HG02870 (cell line): ENCODE results near the gene NTN1.

ENCODE experiments used
- ATAC-seq: cut with Tn5 transposase; IDR thresholded peaks from one replicate; pipeline ENCODE4 v1.9.1; 2021; ENCODE audit warnings: mild to moderate bottlenecking, moderate library complexity; ENCODE audit not compliant: unreplicated experiment

NTN1 gene

DNA sequence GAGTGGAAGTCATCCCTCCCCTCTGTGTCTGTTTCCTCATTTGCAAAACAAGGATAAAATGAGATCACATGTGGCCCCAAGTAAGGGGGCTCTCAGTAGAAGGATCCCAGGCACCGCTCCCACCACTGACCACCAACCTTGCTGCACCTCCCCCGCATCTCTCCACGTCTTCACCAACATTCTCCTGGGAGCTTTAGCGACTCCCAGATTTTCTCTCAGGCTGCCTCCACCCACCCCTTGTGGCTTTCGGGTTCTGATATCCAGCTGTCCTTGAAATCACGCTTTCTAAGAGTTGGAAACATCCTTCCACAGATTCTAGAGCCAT, 16.4 kb upstream of the NTN1 start:
- ATAC-seq: no peak

DNA sequence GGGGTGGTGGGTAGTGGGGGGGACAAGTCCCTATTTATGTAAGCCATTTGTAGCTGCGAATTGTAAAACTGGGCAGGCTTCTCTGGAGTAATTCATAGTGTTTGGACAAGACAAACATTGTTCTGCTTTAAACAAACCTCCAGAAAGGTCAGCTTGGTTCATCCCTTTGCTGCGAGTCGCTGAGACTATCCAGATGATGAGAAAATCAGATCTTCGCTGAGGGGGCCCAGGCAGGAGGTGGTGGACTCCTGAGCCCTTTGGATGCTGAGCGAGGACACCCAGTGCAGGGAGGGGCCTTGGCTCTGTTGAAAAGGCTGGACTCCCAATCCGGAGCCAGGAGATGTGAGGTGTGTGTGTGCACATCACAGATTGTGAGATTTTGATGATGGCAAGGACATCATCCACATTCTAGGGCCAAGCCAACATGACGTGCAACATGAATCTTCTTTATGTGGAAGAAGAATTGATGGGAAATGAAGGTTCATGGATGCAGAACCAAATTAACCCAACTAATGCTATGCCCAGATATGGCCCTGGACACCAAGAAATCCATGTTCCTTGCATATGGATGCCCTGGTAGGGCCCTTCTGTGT, 15.0 kb upstream of the NTN1 start:
- ATAC-seq: no peak

DNA sequence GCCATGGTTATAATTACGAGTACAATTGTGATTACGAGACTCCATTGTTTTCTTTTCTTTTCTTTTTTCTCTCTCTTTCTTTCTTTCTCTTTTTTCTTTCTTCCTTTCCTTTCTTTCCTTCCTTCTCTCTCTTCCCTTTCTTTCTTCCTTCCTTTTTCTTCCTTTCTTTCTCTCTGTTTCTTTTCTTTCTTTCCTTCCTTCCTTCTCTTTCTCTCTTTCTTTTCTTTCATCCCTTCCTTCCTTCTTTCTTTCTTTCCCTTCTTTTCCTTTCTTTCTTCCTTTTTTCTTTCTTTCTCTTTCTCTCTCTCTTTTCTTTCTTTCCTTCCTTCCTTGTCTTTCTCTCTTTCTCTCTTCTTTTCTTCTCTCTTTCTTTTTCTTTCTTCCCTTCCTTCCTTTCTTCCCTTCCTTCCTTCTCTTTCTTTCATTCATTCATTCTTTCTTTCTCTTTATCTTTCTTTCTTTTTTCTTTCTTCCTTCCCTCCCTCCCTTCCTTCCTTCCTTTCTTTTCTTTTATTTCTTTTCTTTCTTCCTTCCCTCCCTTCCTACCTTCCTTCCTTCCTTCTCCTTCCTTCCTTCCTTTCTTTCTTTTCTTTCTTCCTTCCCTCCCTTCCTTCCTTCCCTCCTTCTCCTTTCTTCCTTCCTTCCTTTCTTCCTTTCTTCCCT, 14.1 kb upstream of the NTN1 start:
- no peak for ATAC-seq

DNA sequence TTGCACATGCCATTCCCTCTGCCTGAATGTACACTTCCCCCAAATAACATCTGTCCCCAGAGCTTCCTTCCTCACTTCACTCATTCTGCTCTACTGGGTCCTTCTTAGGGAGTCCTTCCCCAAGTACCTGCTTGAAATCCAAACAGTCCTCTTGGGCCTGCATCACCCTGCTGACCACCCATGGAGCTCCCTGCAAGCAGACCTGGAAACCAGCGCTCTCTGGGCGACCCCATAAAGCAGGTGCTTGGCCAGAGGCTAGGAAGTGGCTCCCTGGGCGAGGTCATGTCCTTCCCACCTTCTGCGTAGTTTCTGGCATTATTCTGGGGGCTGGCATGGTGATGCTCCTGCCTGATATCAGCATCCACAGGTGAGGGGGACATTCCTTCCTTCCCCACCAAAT, 12.2 kb upstream of the NTN1 start:
- no peak for ATAC-seq

DNA sequence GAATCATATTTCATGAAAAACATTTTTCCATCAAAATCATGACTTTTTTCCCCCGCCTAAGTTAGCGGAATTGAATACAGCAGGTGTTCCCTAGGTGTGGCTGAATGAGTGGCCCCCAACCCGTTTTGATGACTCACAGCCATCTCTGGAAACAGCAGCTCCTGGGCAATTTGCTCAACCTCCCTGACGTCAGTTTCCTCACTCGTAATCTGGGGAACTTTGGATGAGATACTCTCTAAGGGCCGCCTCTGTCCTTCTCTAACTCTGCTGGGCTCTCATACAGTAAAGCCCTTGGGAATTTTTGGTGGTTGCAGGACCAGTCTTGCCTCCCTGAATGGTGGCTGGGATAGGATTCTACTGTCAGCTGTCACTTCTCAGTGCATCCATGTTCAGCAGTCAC, 11.6 kb upstream of the NTN1 start:
- ATAC-seq: no peak

DNA sequence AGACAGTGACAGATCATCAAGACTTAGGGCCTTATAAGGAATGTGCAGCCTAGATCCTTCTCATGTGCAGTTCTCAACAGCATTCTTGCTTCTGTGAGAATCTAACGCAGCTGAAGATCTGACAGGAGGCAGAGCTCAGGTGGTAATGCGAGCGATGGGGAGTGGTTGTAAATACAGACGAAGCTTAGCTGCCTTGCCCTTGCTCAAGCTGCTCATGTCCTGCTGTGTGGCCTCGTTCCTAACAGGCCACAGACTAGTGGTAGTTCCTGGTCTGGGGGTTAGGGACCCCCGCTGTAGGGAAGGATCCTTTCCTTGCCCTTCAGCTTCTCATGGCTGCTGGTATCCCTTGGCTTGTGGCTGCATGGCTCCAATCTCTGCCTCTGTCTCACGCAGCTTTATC, 10.3 kb upstream of the NTN1 start:
- ATAC-seq: no peak

DNA sequence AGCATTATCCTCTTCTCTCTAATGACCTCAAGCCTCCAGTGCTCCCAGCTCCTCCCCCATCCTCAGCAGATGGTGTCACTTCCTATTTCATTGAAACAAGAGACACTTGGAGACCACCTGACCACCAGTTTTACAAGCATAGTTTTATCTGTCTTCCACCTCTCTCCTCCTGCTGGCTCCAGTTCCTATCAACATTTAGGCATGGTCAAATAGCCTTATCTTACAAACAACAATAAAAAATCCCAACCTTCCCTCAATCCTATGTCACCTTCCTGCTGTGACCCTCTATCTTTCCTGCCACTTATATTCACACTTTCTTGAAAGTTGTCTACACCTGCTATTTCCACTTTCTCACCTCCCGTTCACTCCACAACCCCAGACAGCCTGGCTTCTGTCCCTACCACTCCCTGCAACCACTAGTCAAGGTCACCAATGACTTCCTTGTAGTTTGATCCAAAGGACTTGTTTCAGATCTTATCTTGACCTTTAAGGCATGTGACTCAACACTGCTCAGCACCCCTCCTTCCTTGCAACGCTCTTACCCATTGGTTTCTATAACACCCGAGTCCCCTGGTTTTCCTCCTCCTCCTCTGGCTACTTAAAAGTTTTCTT, 4.3 kb upstream of the NTN1 start:
- no peak for ATAC-seq

DNA sequence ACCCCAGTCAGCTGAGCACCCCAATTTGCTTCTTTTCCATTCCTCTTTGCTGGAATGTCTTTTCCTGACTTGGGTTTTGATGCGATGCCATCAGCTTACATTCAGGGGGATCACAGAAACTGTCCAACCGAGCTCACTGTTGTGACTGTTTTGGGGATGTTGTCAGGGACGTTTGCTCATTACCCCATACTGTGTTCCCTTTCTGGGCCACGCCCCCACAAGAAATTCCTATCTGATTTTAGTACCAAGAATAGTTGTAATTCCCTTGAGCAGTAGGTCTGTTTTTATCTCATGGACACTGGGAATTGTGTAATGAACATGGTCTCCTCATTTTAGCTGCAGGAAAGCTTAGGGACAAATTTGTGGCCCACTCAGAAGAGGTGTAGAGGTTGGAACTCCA, 2.6 kb upstream of the NTN1 start:
- ATAC-seq: no peak

DNA sequence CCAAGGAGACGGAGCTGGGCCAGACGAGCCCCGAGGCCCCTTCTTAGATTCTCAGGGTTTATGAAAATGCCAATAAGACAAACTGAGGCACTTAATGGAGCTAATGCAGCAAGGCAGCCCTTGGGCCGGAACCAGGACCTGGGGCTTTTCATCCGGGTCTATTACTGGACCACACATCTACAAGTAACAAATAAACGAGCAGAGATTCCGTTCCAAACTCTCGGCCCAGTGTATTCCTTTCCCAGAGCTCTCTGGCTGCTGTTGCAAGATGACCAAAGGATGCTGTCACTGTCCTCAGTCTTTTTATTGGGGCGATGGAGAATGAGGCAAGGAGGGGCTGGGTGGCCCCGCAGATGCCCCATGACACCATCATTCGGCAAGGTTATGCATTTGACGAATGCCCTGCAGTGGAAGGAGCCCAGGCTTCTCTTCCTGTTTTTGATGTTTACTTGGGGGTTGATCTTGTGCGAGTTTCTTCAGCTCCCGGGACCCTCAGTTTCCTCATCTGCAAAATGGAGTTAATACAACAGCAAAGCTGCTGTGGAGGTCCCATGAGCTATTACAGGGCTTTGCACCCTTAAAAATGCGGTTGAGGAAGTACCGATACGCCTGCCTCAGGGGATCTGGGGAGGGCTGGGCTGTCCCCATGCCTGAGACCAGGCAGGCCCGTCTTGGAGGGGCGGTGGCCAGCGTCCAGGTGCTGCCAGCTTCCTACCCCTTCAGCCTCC, 1.1 kb upstream of the NTN1 start:
- no peak for ATAC-seq

DNA sequence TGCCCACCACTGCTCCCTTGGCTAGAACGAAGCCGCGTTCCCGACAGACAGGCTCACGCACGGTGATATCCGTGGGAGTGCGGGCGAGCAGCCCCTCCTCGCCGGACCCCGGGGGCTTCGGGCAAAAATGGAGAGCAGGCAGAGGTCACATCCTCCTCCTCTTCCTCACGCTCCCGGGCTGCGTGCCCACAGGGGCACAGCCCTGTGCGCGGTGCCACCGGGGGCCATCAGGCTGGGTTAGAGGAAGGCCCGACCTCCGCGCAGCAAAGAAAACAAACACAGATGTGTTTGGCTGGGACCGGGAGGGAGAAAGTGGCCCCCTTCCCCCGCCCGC, 519 bp upstream of the NTN1 start:
- ATAC-seq: no peak

DNA sequence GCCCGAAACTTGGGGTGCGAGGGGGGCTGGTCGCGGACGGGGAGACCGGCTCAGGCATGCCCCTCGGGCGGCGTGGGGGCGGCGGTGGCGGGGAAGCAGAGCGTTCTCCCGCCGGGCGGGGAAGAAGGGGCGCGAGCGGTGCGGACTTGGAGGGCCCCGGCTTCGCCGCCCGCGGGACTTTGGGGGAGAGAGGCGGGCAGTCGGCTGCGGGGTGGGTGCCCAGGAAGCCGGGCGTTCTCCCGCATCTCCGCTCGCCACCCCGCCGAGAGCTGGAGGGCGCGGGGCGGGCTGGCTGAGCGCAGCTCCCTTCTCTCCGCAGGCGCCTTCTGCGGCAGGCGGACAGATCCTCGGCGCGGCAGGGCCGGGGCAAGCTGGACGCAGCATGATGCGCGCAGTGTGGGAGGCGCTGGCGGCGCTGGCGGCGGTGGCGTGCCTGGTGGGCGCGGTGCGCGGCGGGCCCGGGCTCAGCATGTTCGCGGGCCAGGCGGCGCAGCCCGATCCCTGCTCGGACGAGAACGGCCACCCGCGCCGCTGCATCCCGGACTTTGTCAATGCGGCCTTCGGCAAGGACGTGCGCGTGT, 772 bp downstream of the NTN1 start:
- no peak for ATAC-seq

DNA sequence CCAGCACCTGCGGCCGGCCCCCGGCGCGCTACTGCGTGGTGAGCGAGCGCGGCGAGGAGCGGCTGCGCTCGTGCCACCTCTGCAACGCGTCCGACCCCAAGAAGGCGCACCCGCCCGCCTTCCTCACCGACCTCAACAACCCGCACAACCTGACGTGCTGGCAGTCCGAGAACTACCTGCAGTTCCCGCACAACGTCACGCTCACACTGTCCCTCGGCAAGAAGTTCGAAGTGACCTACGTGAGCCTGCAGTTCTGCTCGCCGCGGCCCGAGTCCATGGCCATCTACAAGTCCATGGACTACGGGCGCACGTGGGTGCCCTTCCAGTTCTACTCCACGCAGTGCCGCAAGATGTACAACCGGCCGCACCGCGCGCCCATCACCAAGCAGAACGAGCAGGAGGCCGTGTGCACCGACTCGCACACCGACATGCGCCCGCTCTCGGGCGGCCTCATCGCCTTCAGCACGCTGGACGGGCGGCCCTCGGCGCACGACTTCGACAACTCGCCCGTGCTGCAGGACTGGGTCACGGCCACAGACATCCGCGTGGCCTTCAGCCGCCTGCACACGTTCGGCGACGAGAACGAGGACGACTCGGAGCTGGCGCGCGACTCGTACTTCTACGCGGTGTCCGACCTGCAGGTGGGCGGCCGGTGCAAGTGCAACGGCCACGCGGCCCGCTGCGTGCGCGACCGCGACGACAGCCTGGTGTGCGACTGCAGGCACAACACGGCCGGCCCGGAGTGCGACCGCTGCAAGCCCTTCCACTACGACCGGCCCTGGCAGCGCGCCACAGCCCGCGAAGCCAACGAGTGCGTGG, 1.5 kb downstream of the NTN1 start:
- no peak for ATAC-seq

DNA sequence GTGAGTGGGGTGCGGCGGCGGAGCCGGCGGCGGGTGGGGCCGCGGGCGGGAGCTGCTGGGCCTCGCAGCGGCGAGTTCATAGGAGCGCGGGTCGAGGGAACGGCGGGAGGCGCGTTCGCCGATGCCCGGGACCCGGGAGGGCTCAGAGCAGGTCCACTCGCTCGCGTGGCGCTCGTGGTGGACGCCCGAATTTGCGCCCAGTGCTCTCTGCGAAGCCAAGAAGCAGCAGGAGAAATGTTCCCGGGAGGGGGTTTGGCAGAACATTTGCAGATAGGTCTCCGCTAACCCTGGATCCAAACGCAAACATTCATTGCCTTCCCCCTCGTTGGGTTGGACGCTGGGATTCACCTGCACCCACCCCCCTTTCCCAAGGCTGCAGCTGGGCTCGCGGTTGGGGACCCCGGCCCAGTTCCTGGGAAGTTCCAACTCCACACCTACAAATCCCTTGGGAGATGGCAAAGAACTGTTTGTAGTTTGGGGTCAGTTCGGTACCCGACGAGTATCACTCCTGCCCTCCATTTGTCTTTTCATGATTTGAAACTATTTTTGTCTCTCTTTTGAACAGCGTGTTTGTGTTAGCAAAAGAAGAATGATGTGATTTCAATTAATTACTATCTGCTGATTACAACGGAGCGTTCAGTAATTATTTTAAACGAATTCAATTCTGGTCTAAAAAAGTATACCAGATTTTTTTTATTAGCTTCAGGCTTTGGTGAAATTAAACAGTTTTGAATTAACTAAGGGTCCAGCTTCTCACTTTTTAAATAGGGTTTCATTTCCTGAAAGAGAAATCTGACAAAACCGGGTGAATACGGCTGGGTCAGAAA, 2.3 kb downstream of the NTN1 start:
- no peak for ATAC-seq

DNA sequence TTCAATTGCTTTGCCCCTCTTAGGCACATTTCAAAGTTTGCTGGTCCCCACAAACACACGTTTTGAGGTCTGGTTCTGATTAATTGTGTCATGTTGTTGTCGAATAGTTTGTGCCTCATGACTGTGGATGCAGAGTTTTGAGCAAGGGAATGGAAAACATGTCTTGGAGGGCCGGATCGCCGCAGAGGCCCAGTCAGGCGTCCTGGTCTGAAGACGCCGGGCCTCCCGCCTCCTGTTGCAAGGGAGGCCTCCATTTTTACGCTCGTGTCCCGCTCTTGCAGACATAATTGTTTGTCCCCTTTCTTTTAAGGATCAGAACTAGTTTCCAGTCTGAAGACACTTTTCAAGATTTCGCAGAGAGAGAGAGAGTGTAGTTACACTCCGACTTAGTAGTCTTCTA, 3.2 kb downstream of the NTN1 start:
- ATAC-seq: no peak

DNA sequence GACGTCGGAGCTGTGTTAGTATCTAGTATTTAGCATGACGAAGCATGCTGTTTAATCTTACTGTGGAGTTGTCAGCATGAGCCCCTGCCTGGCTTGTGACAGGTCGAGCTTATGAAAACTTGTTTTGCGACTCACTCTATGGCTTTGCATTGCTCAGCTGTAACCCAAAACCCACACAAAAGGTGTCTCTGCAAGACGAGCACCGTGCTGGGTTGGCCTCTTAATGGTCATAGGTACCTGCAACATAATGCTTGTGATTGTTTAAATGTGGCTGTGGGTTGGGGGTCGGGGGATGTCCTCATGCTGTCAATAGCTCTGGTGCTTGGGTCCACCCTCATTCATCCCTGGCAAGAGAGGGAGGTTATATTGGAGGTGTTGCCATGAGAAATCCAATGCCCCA, 5.4 kb downstream of the NTN1 start:
- ATAC-seq: no peak

DNA sequence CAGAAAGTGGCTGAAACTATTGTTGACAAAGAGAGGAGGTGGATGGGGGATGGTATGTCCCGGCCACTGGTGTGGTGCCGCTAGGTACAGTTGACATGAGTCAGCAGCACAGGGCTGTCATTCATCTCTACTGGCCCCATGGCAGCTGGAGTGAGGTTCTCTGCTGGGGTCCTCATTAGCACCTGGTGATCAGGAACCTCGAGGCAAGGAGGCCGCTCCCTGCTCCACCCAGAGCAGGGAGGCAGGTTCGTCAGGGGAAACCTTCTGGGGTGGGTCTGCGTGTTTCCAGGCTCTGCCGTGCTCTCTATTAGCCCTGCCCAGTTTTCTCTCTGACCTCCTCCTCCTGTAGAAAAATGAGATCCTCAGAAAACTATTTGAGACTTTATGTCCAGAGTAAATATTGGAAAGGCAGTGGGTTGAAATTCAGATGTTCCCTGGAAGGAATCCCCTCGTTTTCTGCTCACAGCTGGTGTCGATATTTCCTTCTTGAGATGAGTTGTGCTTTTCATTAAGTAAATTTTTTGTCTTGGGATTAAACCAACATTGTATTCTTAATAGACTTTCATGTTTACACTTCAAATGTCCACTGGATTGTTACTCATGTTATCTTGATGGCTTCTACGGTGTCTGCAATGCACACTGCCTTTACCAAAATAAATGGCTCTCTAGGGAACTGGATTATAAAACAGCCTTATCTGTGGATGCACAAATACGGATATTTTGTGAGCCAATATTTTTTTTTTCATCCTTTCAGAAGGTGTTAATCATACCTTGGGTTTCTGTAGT, 7.1 kb downstream of the NTN1 start:
- no peak for ATAC-seq

DNA sequence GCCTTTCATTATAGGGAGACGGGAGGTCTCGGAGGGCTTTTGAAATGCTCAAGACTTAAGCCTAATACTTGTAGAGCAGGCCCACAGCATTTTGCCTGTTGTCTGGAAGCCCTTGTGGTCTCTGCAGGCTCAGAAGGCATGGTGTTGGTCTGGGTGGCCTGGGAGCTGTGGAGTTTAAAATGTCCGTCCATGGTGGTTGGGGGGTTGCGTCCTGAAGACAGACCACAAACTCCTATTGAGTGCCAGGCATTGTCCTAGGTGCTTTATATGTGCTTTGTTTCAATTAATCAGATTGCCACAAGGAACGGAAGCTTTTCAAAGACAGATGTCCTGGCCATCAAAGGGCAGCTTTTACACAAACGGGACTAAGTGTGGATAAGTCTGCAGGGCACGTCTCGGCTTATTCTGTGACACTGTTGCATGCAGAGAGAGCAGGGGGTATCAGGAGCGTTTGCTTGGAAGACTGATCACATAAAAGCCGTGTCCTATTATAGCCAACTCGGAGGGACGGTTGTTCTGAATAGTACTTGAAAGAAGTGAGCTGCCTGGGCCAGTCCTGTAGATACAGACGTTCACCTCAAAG, 7.8 kb downstream of the NTN1 start:
- ATAC-seq: no peak

DNA sequence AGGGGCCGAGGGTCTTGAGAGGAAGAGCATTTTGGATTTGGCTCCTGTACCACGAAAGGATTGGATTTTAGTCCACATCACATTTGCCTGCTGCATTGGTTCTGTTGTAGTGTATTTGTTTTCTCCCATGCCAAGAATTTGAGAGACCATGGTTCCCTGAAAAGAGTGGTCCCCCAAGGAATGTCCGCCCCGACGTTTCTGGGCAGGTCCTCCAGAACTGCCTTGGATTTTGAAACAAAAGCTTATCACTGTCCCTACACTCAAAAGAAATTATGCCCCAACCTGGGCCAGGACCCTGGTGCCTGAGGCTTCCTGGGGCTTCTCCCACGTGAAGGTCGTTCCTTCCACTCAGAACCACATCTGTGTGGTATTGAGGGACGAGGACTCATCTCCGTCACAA, 10.8 kb downstream of the NTN1 start:
- ATAC-seq: no peak

DNA sequence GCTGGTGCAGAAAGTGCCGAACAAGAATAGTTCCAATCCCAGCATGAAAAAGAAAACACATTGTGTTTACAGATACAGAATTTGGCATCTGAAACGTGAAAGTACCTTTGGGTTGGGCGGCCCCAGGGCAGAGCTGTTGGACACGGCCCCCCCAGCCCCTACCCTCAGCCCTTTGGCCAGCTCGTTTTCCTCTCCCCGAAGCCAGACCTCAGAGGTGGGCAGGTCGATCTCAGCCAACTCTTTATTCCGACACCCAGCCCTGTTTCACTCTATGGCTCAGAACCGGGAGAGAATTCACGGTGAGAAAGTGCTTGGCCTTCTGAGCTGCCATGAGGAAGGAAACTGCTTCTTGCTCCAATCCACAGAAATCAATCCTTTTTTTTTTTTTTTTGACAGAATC, 11.3 kb downstream of the NTN1 start:
- no peak for ATAC-seq
